ENCODE data around the gene REXO1. TPM values are rescaled to one million over a fixed set of nuclear protein-coding genes. Genes with fewer than 3 reads are reported as not detected.

Gene REXO1
- total RNA-seq, 3 donors from 2014 or later (not counting 1 experiment from before 2014, with no cell fraction given): 90.7 to 91.7 (median 91.5) TPM

DNA sequence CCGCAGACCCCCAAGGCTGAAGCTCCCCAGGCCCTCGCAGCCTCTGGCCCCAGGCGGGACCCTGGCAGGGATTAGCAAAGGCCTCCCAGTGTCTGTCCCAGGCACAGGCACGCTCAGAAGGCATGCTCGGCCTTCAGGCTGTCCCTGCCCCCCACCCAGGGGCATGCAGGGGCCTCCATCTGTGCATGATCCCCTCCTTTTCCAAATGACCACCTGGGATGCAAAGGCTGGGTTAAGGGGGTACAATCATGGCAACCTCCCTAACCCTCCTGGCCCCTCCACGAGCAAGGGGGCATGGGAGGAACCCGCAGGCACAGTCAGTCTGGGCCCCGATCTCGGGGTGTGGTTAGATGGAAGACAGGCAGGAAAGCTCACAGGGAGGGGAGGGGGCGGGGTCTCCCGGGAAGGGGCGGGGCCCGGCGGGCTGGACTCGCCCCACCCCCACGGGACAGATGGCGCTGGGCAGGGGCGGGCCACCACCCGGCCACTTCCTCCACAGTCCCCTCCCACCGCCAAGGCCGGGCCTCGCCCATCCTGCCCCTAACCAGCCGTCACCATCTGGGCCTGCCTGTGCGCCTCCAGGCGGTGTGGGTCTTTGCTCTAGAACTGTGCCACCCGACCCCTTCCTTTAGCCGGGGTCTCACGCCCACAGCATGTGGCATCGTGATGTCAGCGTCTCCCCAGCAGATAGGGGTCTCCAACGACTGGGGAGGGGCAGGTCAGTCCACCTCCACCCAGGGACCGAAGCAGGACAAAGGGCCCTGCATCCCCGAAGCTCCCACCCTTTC, 7.0 kb upstream of the REXO1 start:
- H3K4me1 Mint-ChIP-seq: peaks cover 17 to 51% of the 10 kb centered on the region in 2 donors
- intact Hi-C loops (cut with micrococcal nuclease): no loop called here

DNA sequence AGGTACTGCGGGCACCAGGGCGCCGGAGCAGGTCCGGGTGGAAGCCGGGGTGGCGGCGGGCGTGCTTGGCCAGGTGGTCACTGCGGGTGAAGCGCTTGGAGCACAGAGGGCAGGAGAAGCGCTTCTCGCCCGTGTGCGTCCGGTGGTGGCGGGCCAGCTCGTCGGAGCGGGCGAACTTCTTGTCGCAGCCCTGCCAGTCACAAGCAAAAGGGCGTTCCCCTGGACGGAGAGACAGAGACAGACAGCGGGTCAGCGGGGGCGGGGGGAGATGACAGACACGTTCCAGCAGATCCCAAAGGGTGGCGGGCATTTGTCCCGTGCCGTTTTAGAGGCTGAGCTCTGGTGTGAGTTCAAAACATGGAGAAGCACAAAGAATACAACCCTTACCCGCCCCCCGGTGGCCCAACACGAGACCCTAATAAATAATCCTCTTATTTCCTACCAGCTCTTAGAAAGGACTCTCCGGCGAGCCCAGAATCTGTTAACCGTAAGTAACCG, 6.3 kb upstream of the REXO1 start:
- intact Hi-C loops (cut with micrococcal nuclease): no loop called here
- Mint-ChIP-seq H3K9me3 (no peaks in the 10 kb centered on the region), H3K36me3 (no peaks in the 10 kb centered on the region), H3K4me3 (peak overlapping the region; percentile 69), H3K27ac (peak overlapping the region; percentile 82 to 88), H3K4me1 (peaks cover 17 to 55% of the 10 kb centered on the region in 2 donors), H3K27me3 (ENCODE audit: low read depth in 2 of 2) (no peaks in the 10 kb centered on the region)
- no peaks in the 10 kb centered on the region for H3K9me3 ChIP-seq (ENCODE audit: control insufficient read depth, insufficient read depth, low read length)
- peak in 1 of 2 donors; percentile 33 for DNase-seq
- no peak for TF ChIP-seq CTCF (IDR thresholded peaks at IDR 0.05)
- no peak for ATAC-seq
- 90% methylated on average over 37 of the region's 37 CpGs for WGBS (ENCODE audit: insufficient coverage)
- H3K27ac ChIP-seq (ENCODE audit: low read length): peak overlapping the region; percentile 55
- H3K36me3 ChIP-seq (ENCODE audit: control insufficient read depth, insufficient read depth, low read length): no peaks in the 10 kb centered on the region
- no peak overlapping the region for H3K4me3 ChIP-seq (ENCODE audit: low read length)
- no peaks in the 10 kb centered on the region for H3K27me3 ChIP-seq (ENCODE audit: control insufficient read depth, insufficient read depth, low read length)
- H3K4me1 ChIP-seq (ENCODE audit: control insufficient read depth, insufficient read depth, low read length): peaks cover 81% of the 10 kb centered on the region

More for the DNA sequence above, 7.0 kb upstream of the REXO1 start:
- Mint-ChIP-seq H3K36me3 (no peaks in the 10 kb centered on the region), H3K27me3 (ENCODE audit: low read depth in 2 of 2) (no peaks in the 10 kb centered on the region), H3K27ac (peak overlapping the region; percentile 82 to 88), H3K4me3 (peak overlapping the region; percentile 84), H3K9me3 (no peaks in the 10 kb centered on the region)
- WGBS (ENCODE audit: insufficient coverage): 11% methylated on average over 33 of the region's 33 CpGs
- no peak for TF ChIP-seq CTCF (IDR thresholded peaks at IDR 0.05)
- DNase-seq: peak; percentile 77 to 90
- no peaks in the 10 kb centered on the region for H3K27me3 ChIP-seq (ENCODE audit: control insufficient read depth, insufficient read depth, low read length)
- H3K36me3 ChIP-seq (ENCODE audit: control insufficient read depth, insufficient read depth, low read length): no peaks in the 10 kb centered on the region
- ATAC-seq: peak; percentile 78 to 91 (median 82)
- H3K4me3 ChIP-seq (ENCODE audit: low read length): peak overlapping the region; percentile 48
- H3K9me3 ChIP-seq (ENCODE audit: control insufficient read depth, insufficient read depth, low read length): no peaks in the 10 kb centered on the region
- H3K27ac ChIP-seq (ENCODE audit: low read length): peak overlapping the region; percentile 91
- H3K4me1 ChIP-seq (ENCODE audit: control insufficient read depth, insufficient read depth, low read length): peaks cover 88% of the 10 kb centered on the region

DNA sequence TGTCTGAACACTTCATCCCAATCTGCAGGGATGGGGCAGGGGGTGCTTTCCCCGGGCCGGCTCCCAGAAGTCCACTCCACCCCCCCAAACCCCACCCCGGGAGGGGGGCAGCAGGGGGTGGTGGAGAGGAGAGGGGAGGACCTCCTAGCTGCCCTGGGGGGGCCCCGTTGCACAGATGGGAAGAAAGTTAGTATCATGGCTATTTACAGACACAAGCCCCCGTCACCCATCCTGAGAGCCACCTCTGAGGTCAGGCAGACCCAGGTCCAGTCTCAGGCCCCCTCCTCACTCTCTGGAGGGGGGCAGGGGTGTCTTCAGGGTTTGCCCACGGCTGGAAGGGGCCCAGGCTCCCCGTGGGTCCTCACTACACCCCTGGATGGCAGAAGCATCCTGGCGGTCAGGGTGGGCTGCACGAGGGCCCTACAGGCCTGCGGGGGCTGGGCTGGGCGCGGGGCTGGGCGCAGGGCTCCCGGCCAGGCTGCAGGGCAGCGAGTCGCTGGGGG, 5.8 kb upstream of the REXO1 start:
- Mint-ChIP-seq H3K9me3 (no peaks in the 10 kb centered on the region), H3K4me3 (no peak overlapping the region), H3K27ac (peak overlapping the region in 1 of 2 donors; percentile 88), H3K36me3 (no peaks in the 10 kb centered on the region), H3K4me1 (peaks cover 17 to 50% of the 10 kb centered on the region in 2 donors), H3K27me3 (ENCODE audit: low read depth in 2 of 2) (no peaks in the 10 kb centered on the region)
- H3K4me1 ChIP-seq (ENCODE audit: control insufficient read depth, insufficient read depth, low read length): peaks cover 80% of the 10 kb centered on the region
- intact Hi-C loops (cut with micrococcal nuclease): no loop called here
- no peak overlapping the region for H3K4me3 ChIP-seq (ENCODE audit: low read length)
- no peaks in the 10 kb centered on the region for H3K36me3 ChIP-seq (ENCODE audit: control insufficient read depth, insufficient read depth, low read length)
- no peak for TF ChIP-seq CTCF (IDR thresholded peaks at IDR 0.05)
- no peak for ATAC-seq
- H3K27ac ChIP-seq (ENCODE audit: low read length): no peak overlapping the region
- 87% methylated on average over 12 of the region's 16 CpGs for WGBS (ENCODE audit: insufficient coverage)
- DNase-seq: no peak
- no peaks in the 10 kb centered on the region for H3K9me3 ChIP-seq (ENCODE audit: control insufficient read depth, insufficient read depth, low read length)
- no peaks in the 10 kb centered on the region for H3K27me3 ChIP-seq (ENCODE audit: control insufficient read depth, insufficient read depth, low read length)
